HepG2 (cell line): ENCODE data around the gene CHKB. TPM values are rescaled to one million over a fixed set of nuclear protein-coding genes. Genes with fewer than 3 reads are reported as not detected.

Experiments
- ASH2L ChIP-seq: fragments of 300-600, 200-600 bp; sonication (generic); IDR thresholded peaks from 2 replicates; pipeline ENCODE4 v1.7.0; 2017; ENCODE audit warnings: low read depth, mild to moderate bottlenecking, moderate library complexity, mixed read lengths, low read length; ENCODE audit not compliant: insufficient read length
- ATF7-NPFF ChIP-seq: sonication (generic); formaldehyde crosslinking; IDR thresholded peaks from 2 replicates; pipeline ENCODE4 v1.8.1; 2023; ENCODE audit warnings: mild to moderate bottlenecking, low read depth, missing genetic modification reagents, moderate library complexity
- CENPT ChIP-seq: sonication (generic); formaldehyde crosslinking; IDR thresholded peaks from 2 replicates; pipeline ENCODE4 v1.8.0; 2022; ENCODE audit warnings: low read depth, mild to moderate bottlenecking, moderate library complexity, missing genetic modification reagents
- CENPX ChIP-seq: sonication (generic); formaldehyde crosslinking; IDR thresholded peaks from 2 replicates; pipeline ENCODE4 v1.9.0; 2021; ENCODE audit warnings: mild to moderate bottlenecking, missing genetic modification reagents, moderate library complexity
- KMT2A ChIP-seq: sonication (generic); formaldehyde crosslinking; IDR thresholded peaks from 2 replicates; pipeline ENCODE4 v1.4.0; 2020; ENCODE audit warnings: missing genetic modification reagents
- KMT2B ChIP-seq: IDR thresholded peaks from 2 replicates; pipeline ENCODE4 v1.6.1; 2016; ENCODE audit warnings: missing genetic modification reagents, missing compliant biosample characterization
- NRL ChIP-seq: sonication (generic); formaldehyde crosslinking; IDR thresholded peaks from 2 replicates; pipeline ENCODE4 v1.5.0; 2020; ENCODE audit warnings: missing genetic modification reagents, mild to moderate bottlenecking, moderate library complexity, borderline replicate concordance
- PAWR ChIP-seq: sonication (generic); formaldehyde crosslinking; IDR thresholded peaks from 2 replicates; pipeline ENCODE4 v1.4.0; 2020; ENCODE audit warnings: missing genetic modification reagents, mild to moderate bottlenecking, borderline replicate concordance
- POGZ ChIP-seq: sonication (generic); formaldehyde crosslinking; IDR thresholded peaks from 2 replicates; pipeline ENCODE4 v1.4.0; 2020; ENCODE audit warnings: mild to moderate bottlenecking, missing genetic modification reagents
- RCOR2 ChIP-seq: IDR thresholded peaks from 2 replicates; pipeline ENCODE4 v1.6.1; 2016; ENCODE audit warnings: missing biosample characterization, missing genetic modification reagents
- SRSF4 ChIP-seq: fragments of 200-400 bp; formaldehyde crosslinking; IDR thresholded peaks from one replicate; pipeline ENCODE4 v1.6.1; 2018; ENCODE audit warnings: mild to moderate bottlenecking, low read depth, low read length, moderate library complexity; ENCODE audit not compliant: poor library complexity, severe bottlenecking
- ZFX ChIP-seq: sonication (generic); formaldehyde crosslinking; IDR thresholded peaks from 2 replicates; pipeline ENCODE4 v1.4.0; 2020; ENCODE audit warnings: mild to moderate bottlenecking, low read depth, missing genetic modification reagents, moderate library complexity
- ZNF468 ChIP-seq: sonication (generic); formaldehyde crosslinking; IDR thresholded peaks from 2 replicates; pipeline ENCODE4 v1.8.0; 2022; ENCODE audit warnings: mild to moderate bottlenecking, moderate library complexity, missing genetic modification reagents
- ZNF563 ChIP-seq: sonication (generic); formaldehyde crosslinking; IDR thresholded peaks from 2 replicates; pipeline ENCODE4 v1.8.0; 2022; ENCODE audit warnings: mild to moderate bottlenecking, moderate library complexity, missing genetic modification reagents
- polyA plus RNA-seq, 8 experiments: library from polyadenylated mRNA; depleted of rRNA in 3 of 8; stranded (reverse) in 7 of 8; unstranded in 1 of 8; fragments of >200 nt; fragmentation: Illumina TruSeq in 4 of 8; extraction: Trizol in 4 of 8; gene quantifications; 2 replicates each; pipeline versions ENCODE4 v1.2.1 to v1.2.3, GENCODE V29; 2011 to 2016; ENCODE audit warnings: low read depth in 4 of 8, missing spikeins in 1 of 8, mixed read lengths in 1 of 8; ENCODE audit not compliant: insufficient read depth in 1 of 8
- total RNA-seq, 5 experiments: library from RNA; depleted of rRNA; stranded (reverse); fragments of >200 nt; fragmentation: Illumina TruSeq; extraction: Trizol; gene quantifications; 2 replicates each; pipeline ENCODE4 v1.2.3, GENCODE V29; 2016; ENCODE audit warnings: low read depth in 1 of 5
- TF ChIP-seq, protein P1 (sequence below): sonication (generic); formaldehyde crosslinking; IDR thresholded peaks from 2 replicates; pipeline ENCODE4 v1.5.1; 2020; ENCODE audit warnings: missing genetic modification reagents, mild to moderate bottlenecking, borderline replicate concordance
- TF ChIP-seq, protein P2 (sequence below): sonication (generic); formaldehyde crosslinking; IDR thresholded peaks from 2 replicates; pipeline ENCODE4 v1.4.0; 2020; ENCODE audit warnings: missing genetic modification reagents, borderline replicate concordance
- TF ChIP-seq, protein P3 (sequence below): sonication (generic); formaldehyde crosslinking; IDR thresholded peaks from 2 replicates; pipeline ENCODE4 v1.9.0; 2022; ENCODE audit warnings: low read depth, missing genetic modification reagents
- TF ChIP-seq, protein P4 (sequence below): sonication (generic); formaldehyde crosslinking; IDR thresholded peaks from 2 replicates; pipeline ENCODE4 v1.4.0; 2020; ENCODE audit warnings: mild to moderate bottlenecking, missing genetic modification reagents
- TF ChIP-seq, protein P5 (sequence below): sonication (generic); formaldehyde crosslinking; IDR thresholded peaks from 2 replicates; pipeline ENCODE4 v1.5.1; 2020; ENCODE audit warnings: missing genetic modification reagents, mild to moderate bottlenecking, borderline replicate concordance

CHKB gene
- total and polyA plus RNA-seq, 2 of the 13 experiments (the other 11 are each of a cell fraction or from before 2014, with no cell fraction given): 24.5 to 42.7 TPM

DNA sequence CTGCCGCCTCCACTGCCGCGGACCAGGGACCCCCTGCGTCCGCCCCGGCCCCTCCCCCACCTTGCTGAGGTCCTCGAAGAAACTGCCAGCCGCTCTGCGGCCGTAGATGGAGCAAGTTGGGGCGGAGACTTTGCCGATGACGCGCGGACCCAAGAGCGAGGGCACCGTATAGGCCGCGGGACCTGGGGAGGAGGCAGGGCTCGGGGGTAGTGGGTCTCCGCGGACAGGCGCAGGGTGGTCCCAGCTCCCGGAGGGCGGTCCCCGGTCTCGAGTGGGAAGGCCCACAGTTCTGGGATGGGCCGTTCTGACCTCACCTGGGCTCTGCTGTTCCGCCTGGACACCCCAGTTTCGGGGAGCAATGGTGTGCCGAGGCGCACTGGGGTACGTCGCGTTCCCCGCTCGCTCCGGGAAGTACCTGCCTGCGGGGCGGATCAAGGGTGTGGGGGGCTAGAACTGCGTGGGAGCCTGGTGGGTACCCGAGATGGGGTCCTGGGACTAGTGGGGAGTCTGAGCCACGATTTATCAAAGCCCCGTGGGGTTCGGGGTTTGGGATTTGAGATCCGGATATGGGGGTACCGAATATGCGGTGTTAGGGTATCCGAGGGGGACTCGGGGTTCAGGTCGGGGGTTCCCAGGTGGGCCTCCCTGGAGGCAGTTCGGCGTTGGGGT is 51.6 kb downstream of the CHKB start (continued):
- TF ChIP-seq, protein P1, sequence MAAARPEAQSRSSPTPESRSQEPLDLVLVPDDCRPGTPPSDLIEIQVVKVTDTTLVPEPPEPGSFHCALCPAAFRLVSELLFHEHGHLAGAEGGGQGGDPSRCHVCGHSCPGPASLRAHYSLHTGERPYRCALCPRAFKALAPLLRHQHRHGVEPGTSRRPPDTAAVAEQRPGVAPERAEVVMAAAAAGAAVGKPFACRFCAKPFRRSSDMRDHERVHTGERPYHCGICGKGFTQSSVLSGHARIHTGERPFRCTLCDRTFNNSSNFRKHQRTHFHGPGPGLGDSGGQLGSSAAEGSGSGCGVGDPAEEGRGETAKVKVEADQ (CRISPR knock-in tag): no peak
- TF ChIP-seq, protein P2, sequence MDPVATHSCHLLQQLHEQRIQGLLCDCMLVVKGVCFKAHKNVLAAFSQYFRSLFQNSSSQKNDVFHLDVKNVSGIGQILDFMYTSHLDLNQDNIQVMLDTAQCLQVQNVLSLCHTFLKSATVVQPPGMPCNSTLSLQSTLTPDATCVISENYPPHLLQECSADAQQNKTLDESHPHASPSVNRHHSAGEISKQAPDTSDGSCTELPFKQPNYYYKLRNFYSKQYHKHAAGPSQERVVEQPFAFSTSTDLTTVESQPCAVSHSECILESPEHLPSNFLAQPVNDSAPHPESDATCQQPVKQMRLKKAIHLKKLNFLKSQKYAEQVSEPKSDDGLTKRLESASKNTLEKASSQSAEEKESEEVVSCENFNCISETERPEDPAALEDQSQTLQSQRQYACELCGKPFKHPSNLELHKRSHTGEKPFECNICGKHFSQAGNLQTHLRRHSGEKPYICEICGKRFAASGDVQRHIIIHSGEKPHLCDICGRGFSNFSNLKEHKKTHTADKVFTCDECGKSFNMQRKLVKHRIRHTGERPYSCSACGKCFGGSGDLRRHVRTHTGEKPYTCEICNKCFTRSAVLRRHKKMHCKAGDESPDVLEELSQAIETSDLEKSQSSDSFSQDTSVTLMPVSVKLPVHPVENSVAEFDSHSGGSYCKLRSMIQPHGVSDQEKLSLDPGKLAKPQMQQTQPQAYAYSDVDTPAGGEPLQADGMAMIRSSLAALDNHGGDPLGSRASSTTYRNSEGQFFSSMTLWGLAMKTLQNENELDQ: no peak
- no peak for TF ChIP-seq PAWR
- TF ChIP-seq, protein P3, sequence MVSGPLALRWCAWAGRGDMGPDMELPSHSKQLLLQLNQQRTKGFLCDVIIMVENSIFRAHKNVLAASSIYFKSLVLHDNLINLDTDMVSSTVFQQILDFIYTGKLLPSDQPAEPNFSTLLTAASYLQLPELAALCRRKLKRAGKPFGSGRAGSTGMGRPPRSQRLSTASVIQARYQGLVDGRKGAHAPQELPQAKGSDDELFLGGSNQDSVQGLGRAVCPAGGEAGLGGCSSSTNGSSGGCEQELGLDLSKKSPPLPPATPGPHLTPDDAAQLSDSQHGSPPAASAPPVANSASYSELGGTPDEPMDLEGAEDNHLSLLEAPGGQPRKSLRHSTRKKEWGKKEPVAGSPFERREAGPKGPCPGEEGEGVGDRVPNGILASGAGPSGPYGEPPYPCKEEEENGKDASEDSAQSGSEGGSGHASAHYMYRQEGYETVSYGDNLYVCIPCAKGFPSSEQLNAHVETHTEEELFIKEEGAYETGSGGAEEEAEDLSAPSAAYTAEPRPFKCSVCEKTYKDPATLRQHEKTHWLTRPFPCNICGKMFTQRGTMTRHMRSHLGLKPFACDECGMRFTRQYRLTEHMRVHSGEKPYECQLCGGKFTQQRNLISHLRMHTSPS (CRISPR knock-in tag): no peak
- TF ChIP-seq KMT2B: no peak
- TF ChIP-seq, protein P4, sequence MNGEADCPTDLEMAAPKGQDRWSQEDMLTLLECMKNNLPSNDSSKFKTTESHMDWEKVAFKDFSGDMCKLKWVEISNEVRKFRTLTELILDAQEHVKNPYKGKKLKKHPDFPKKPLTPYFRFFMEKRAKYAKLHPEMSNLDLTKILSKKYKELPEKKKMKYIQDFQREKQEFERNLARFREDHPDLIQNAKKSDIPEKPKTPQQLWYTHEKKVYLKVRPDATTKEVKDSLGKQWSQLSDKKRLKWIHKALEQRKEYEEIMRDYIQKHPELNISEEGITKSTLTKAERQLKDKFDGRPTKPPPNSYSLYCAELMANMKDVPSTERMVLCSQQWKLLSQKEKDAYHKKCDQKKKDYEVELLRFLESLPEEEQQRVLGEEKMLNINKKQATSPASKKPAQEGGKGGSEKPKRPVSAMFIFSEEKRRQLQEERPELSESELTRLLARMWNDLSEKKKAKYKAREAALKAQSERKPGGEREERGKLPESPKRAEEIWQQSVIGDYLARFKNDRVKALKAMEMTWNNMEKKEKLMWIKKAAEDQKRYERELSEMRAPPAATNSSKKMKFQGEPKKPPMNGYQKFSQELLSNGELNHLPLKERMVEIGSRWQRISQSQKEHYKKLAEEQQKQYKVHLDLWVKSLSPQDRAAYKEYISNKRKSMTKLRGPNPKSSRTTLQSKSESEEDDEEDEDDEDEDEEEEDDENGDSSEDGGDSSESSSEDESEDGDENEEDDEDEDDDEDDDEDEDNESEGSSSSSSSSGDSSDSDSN (CRISPR knock-in tag): peak; percentile 24; the same call in 1 of the 2 replicates
- TF ChIP-seq POGZ (CRISPR knock-in tag): no peak
- TF ChIP-seq KMT2A (CRISPR knock-in tag): no peak
- TF ChIP-seq ZNF563: no peak
- no peak for TF ChIP-seq RCOR2 (CRISPR knock-in tag)
- TF ChIP-seq CENPT (CRISPR knock-in tag): no peak; the same call in 1 of the 2 replicates
- peak; percentile 46; the same call in 1 of the 2 replicates for TF ChIP-seq ZFX (CRISPR knock-in tag)
- TF ChIP-seq ATF7-NPFF (CRISPR knock-in tag): peak; percentile 65; the same call in 1 of the 2 replicates
- no peak for TF ChIP-seq SRSF4
- TF ChIP-seq, protein P5, sequence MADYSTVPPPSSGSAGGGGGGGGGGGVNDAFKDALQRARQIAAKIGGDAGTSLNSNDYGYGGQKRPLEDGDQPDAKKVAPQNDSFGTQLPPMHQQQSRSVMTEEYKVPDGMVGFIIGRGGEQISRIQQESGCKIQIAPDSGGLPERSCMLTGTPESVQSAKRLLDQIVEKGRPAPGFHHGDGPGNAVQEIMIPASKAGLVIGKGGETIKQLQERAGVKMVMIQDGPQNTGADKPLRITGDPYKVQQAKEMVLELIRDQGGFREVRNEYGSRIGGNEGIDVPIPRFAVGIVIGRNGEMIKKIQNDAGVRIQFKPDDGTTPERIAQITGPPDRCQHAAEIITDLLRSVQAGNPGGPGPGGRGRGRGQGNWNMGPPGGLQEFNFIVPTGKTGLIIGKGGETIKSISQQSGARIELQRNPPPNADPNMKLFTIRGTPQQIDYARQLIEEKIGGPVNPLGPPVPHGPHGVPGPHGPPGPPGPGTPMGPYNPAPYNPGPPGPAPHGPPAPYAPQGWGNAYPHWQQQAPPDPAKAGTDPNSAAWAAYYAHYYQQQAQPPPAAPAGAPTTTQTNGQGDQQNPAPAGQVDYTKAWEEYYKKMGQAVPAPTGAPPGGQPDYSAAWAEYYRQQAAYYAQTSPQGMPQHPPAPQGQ (CRISPR knock-in tag): no peak
- no peak for TF ChIP-seq ASH2L
- no peak for TF ChIP-seq NRL
- TF ChIP-seq CENPX (CRISPR knock-in tag): no peak
- TF ChIP-seq ZNF468 (CRISPR knock-in tag): no peak
